WTC11 (cell line): ENCODE results near the gene CARS1. TPM values are rescaled to one million over a fixed set of nuclear protein-coding genes. Genes with fewer than 3 reads are reported as not detected.

Source experiments
- ATAC-seq: fragments of 200-7000 bp; cut with Tn5 transposase; 2 replicates; pipeline ENCODE4 v1.10.0; 2021; ENCODE audit warnings: mild to moderate bottlenecking, moderate library complexity
- CTCF ChIA-PET: fragments of 300-600 bp; sonication (Branson Sonifier 250); formaldehyde crosslinking; loops from one replicate; lab custom pipeline; 2021; ENCODE audit warnings: antibody characterized with exemption; lab: Charles Lee
- POLR2A ChIA-PET: fragments of 350-600 bp; sonication (Branson Sonifier 250); formaldehyde crosslinking; loops from one replicate; lab custom pipeline; 2021; ENCODE audit warnings: antibody characterized with exemption; lab: Charles Lee
- DNase-seq: peaks from one replicate; pipeline ENCODE4 v3.0.0; 2021; ENCODE audit warnings: low spot score
- H3K27ac Mint-ChIP-seq: 2 replicates; pipeline ENCODE4 v1.8.0; 2021; ENCODE audit warnings: mixed read lengths
- H3K27me3 Mint-ChIP-seq: 2 replicates; pipeline ENCODE4 v1.8.0; 2021; ENCODE audit warnings: low read depth, mild to moderate bottlenecking, moderate library complexity, mixed read lengths
- H3K36me3 Mint-ChIP-seq: 2 replicates; pipeline ENCODE4 v1.8.0; 2021; ENCODE audit warnings: mixed read lengths
- H3K4me1 Mint-ChIP-seq: 2 replicates; pipeline ENCODE4 v1.8.0; 2022; ENCODE audit warnings: mixed read lengths
- H3K4me3 Mint-ChIP-seq: 2 replicates; pipeline ENCODE4 v1.8.0; 2021; ENCODE audit warnings: mild to moderate bottlenecking, moderate library complexity, mixed read lengths
- H3K9me3 Mint-ChIP-seq: 2 replicates; pipeline ENCODE4 v1.8.0; 2021; ENCODE audit warnings: mixed read lengths
- ARID4B ChIP-seq: sonication (generic); formaldehyde crosslinking; IDR thresholded peaks from 2 replicates; pipeline ENCODE4 v1.8.0; 2023; ENCODE audit warnings: missing genetic modification reagents, mild to moderate bottlenecking, borderline replicate concordance
- ATF2 ChIP-seq: sonication (generic); formaldehyde crosslinking; IDR thresholded peaks from 2 replicates; pipeline ENCODE4 v1.8.1; 2022; ENCODE audit warnings: low read depth, missing genetic modification reagents, borderline replicate concordance
- CBFB ChIP-seq: sonication (generic); formaldehyde crosslinking; IDR thresholded peaks from 2 replicates; pipeline ENCODE4 v1.8.1; 2022; ENCODE audit warnings: mild to moderate bottlenecking, low read depth, missing genetic modification reagents
- CREM ChIP-seq: sonication (generic); formaldehyde crosslinking; IDR thresholded peaks from 2 replicates; pipeline ENCODE4 v1.8.1; 2022; ENCODE audit warnings: mild to moderate bottlenecking, missing genetic modification reagents, moderate library complexity
- CTCF ChIP-seq: fragments of 200-600 bp; IDR thresholded peaks from 2 replicates; pipeline ENCODE4 v1.8.0; 2022; ENCODE audit warnings: antibody characterized with exemption
- ELF4 ChIP-seq: sonication (generic); formaldehyde crosslinking; IDR thresholded peaks from 2 replicates; pipeline ENCODE4 v1.8.1; 2022; ENCODE audit warnings: low read depth, mild to moderate bottlenecking, moderate library complexity, missing genetic modification reagents
- ETV6 ChIP-seq: sonication (generic); formaldehyde crosslinking; IDR thresholded peaks from 2 replicates; pipeline ENCODE4 v1.8.1; 2022; ENCODE audit warnings: mild to moderate bottlenecking, missing genetic modification reagents
- FOXJ3 ChIP-seq: sonication (generic); formaldehyde crosslinking; IDR thresholded peaks from 2 replicates; pipeline ENCODE4 v1.9.0; 2021; ENCODE audit warnings: missing genetic modification reagents, mild to moderate bottlenecking, borderline replicate concordance
- MYBL2 ChIP-seq: sonication (generic); formaldehyde crosslinking; IDR thresholded peaks from 2 replicates; pipeline ENCODE4 v1.8.1; 2023; ENCODE audit warnings: mild to moderate bottlenecking, moderate library complexity, missing genetic modification reagents
- NFATC4 ChIP-seq: fragments of 250-450 bp; sonication (Bioruptor Pico); IDR thresholded peaks from 2 replicates; pipeline ENCODE4 v1.9.0; 2021; ENCODE audit warnings: mild to moderate bottlenecking
- NFE2L1 ChIP-seq: sonication (generic); formaldehyde crosslinking; IDR thresholded peaks from 2 replicates; pipeline ENCODE4 v1.8.1; 2023; ENCODE audit warnings: missing genetic modification reagents
- RORB ChIP-seq: fragments of 250-450 bp; sonication (Bioruptor Pico); IDR thresholded peaks from 2 replicates; pipeline ENCODE4 v1.9.0; 2021; ENCODE audit warnings: mild to moderate bottlenecking
- SMAD4 ChIP-seq: sonication (generic); formaldehyde crosslinking; IDR thresholded peaks from 2 replicates; pipeline ENCODE4 v1.8.0; 2022; ENCODE audit warnings: mild to moderate bottlenecking, missing genetic modification reagents
- ZMAT4 ChIP-seq: fragments of 250-450 bp; sonication (Bioruptor Pico); IDR thresholded peaks from 2 replicates; pipeline ENCODE4 v1.9.0; 2021; ENCODE audit warnings: mild to moderate bottlenecking
- ZNF232 ChIP-seq: sonication (generic); formaldehyde crosslinking; IDR thresholded peaks from 2 replicates; pipeline ENCODE4 v1.8.0; 2022; ENCODE audit warnings: mild to moderate bottlenecking, missing genetic modification reagents
- ZNF263 ChIP-seq: sonication (generic); formaldehyde crosslinking; IDR thresholded peaks from 2 replicates; pipeline ENCODE4 v1.8.1; 2022; ENCODE audit warnings: low read depth, mild to moderate bottlenecking, moderate library complexity, missing genetic modification reagents
- ZNF423 ChIP-seq: fragments of 250-450 bp; sonication (Bioruptor Pico); IDR thresholded peaks from 2 replicates; pipeline ENCODE4 v2.1.2; 2022; ENCODE audit warnings: mild to moderate bottlenecking, moderate library complexity
- ZNF671 ChIP-seq: fragments of 250-450 bp; sonication (Bioruptor Pico); IDR thresholded peaks from 2 replicates; pipeline ENCODE4 v1.8.0; 2021; ENCODE audit warnings: mild to moderate bottlenecking
- total RNA-seq: library from RNA; stranded (reverse); gene quantifications from 3 replicates; pipeline ENCODE4 v1.2.3, GENCODE V29; 2021
- TF ChIP-seq, protein P1 (sequence below): sonication (generic); formaldehyde crosslinking; IDR thresholded peaks from 2 replicates; pipeline ENCODE4 v1.8.0; 2022; ENCODE audit warnings: missing genetic modification reagents
- TF ChIP-seq, protein P2 (sequence below): sonication (generic); formaldehyde crosslinking; IDR thresholded peaks from 2 replicates; pipeline ENCODE4 v1.8.0; 2022; ENCODE audit warnings: mild to moderate bottlenecking, missing genetic modification reagents
- TF ChIP-seq, protein P3 (sequence below): sonication (generic); formaldehyde crosslinking; IDR thresholded peaks from 2 replicates; pipeline ENCODE4 v1.8.0; 2022; ENCODE audit warnings: mild to moderate bottlenecking, missing genetic modification reagents
- TF ChIP-seq, protein P4 (sequence below): sonication (generic); formaldehyde crosslinking; IDR thresholded peaks from 2 replicates; pipeline ENCODE4 v1.8.0; 2022; ENCODE audit warnings: mild to moderate bottlenecking, missing genetic modification reagents

CARS1 gene
- total RNA-seq, 1 experiment from 2014 or later = 92.0 TPM

- DNase-seq = no peak
- CTCF ChIA-PET = no interaction called here
- Mint-ChIP-seq H3K4me1 (no peaks in the 10 kb centered on the region), H3K27ac (no peak overlapping the region), H3K9me3 (no peaks in the 10 kb centered on the region), H3K27me3 (no peaks in the 10 kb centered on the region), H3K36me3 (peaks cover 67% of the 10 kb centered on the region), H3K4me3 (no peak overlapping the region)
- POLR2A ChIA-PET = no interaction called here
- TF ChIP-seq ZNF671 (CRISPR knock-in tag) = no peak
- TF ChIP-seq, protein P1, sequence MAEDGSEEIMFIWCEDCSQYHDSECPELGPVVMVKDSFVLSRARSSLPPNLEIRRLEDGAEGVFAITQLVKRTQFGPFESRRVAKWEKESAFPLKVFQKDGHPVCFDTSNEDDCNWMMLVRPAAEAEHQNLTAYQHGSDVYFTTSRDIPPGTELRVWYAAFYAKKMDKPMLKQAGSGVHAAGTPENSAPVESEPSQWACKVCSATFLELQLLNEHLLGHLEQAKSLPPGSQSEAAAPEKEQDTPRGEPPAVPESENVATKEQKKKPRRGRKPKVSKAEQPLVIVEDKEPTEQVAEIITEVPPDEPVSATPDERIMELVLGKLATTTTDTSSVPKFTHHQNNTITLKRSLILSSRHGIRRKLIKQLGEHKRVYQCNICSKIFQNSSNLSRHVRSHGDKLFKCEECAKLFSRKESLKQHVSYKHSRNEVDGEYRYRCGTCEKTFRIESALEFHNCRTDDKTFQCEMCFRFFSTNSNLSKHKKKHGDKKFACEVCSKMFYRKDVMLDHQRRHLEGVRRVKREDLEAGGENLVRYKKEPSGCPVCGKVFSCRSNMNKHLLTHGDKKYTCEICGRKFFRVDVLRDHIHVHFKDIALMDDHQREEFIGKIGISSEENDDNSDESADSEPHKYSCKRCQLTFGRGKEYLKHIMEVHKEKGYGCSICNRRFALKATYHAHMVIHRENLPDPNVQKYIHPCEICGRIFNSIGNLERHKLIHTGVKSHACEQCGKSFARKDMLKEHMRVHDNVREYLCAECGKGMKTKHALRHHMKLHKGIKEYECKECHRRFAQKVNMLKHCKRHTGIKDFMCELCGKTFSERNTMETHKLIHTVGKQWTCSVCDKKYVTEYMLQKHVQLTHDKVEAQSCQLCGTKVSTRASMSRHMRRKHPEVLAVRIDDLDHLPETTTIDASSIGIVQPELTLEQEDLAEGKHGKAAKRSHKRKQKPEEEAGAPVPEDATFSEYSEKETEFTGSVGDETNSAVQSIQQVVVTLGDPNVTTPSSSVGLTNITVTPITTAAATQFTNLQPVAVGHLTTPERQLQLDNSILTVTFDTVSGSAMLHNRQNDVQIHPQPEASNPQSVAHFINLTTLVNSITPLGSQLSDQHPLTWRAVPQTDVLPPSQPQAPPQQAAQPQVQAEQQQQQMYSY (CRISPR knock-in tag) = no peak
- no peak for TF ChIP-seq CBFB (CRISPR knock-in tag)
- TF ChIP-seq ELF4 (CRISPR knock-in tag) = no peak
- TF ChIP-seq ETV6 = no peak
- TF ChIP-seq ZMAT4 (CRISPR knock-in tag) = no peak
- no peak for TF ChIP-seq CREM
- TF ChIP-seq, protein P2, sequence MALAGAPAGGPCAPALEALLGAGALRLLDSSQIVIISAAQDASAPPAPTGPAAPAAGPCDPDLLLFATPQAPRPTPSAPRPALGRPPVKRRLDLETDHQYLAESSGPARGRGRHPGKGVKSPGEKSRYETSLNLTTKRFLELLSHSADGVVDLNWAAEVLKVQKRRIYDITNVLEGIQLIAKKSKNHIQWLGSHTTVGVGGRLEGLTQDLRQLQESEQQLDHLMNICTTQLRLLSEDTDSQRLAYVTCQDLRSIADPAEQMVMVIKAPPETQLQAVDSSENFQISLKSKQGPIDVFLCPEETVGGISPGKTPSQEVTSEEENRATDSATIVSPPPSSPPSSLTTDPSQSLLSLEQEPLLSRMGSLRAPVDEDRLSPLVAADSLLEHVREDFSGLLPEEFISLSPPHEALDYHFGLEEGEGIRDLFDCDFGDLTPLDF (CRISPR knock-in tag) = no peak
- no peak for TF ChIP-seq RORB (CRISPR knock-in tag)
- TF ChIP-seq NFATC4 (CRISPR knock-in tag) = no peak
- no peak for TF ChIP-seq FOXJ3 (CRISPR knock-in tag)
- TF ChIP-seq ZNF263 (CRISPR knock-in tag) = no peak
- TF ChIP-seq ATF2 (CRISPR knock-in tag) = no peak
- TF ChIP-seq MYBL2 = no peak
- no peak for ATAC-seq
These were observed 26.7 kb downstream of the CARS1 start for GRCh38 chr11:3030289-3031070.

- H3K27me3 Mint-ChIP-seq = no peaks in the 10 kb centered on the region
- CTCF ChIA-PET = no interaction called here
- H3K27ac Mint-ChIP-seq = no peak overlapping the region
- ATAC-seq (no peak), DNase-seq (no peak)
- peaks cover 65% of the 10 kb centered on the region for H3K36me3 Mint-ChIP-seq
- POLR2A ChIA-PET = no interaction called here
- no peaks in the 10 kb centered on the region for H3K4me1 Mint-ChIP-seq
- no peak overlapping the region for H3K4me3 Mint-ChIP-seq
- H3K9me3 Mint-ChIP-seq = no peaks in the 10 kb centered on the region
- TF ChIP-seq CTCF (no peak), ZNF232 (CRISPR knock-in tag) (no peak), RORB (CRISPR knock-in tag) (no peak), NFE2L1 (CRISPR knock-in tag) (no peak), SMAD4 (CRISPR knock-in tag) (no peak), ARID4B (CRISPR knock-in tag) (no peak), ZNF423 (CRISPR knock-in tag) (no peak)
- TF ChIP-seq, protein P3, sequence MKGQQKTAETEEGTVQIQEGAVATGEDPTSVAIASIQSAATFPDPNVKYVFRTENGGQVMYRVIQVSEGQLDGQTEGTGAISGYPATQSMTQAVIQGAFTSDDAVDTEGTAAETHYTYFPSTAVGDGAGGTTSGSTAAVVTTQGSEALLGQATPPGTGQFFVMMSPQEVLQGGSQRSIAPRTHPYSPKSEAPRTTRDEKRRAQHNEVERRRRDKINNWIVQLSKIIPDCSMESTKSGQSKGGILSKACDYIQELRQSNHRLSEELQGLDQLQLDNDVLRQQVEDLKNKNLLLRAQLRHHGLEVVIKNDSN (CRISPR knock-in tag) = no peak
- TF ChIP-seq, protein P4, sequence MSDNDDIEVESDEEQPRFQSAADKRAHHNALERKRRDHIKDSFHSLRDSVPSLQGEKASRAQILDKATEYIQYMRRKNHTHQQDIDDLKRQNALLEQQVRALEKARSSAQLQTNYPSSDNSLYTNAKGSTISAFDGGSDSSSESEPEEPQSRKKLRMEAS (CRISPR knock-in tag) = no peak
These were observed 28.4 kb downstream of the CARS1 start for GRCh38 chr11:3028813-3029212.
